Pancreas (tissue), 10 donors: ENCODE measurements around the gene TGFBR2. TPM values are rescaled to one million over a fixed set of nuclear protein-coding genes. Genes with fewer than 3 reads are reported as not detected.

Source experiments
- ATAC-seq, 4 donors: fragments of 200-7000 bp; cut with Tn5 transposase; one replicate each; pipeline versions ENCODE4 v1.8.0 to v1.9.1; 2020; ENCODE audit warnings: mild to moderate bottlenecking in 4 of 4, moderate library complexity in 4 of 4
- DNase-seq, 6 donors: peaks; one replicate each; pipeline ENCODE4 v3.0.0-alpha.2; 2020
- FAIRE-seq: peaks from 2 replicates; lab custom pipeline; 2012; peaks lifted over from hg19 to GRCh38; lab: Jason Lieb, UNC
- H3K27ac ChIP-seq, 4 donors: fragments of 200-600 bp; sonication (generic); 1 replicate in 3 of 4; 2 replicates in 1 of 4; pipeline versions ENCODE4 v1.5.0 to v1.8.0; 2020
- H3K27me3 ChIP-seq, 4 donors: fragments of 200-600 bp; one replicate each; pipeline ENCODE4 v1.8.0; 2021
- H3K36me3 ChIP-seq, 3 donors: fragments of 200-600 bp; sonication (generic) in 1 of 3; one replicate each; pipeline versions ENCODE4 v1.5.0 to v1.8.0; 2020 to 2021
- H3K4me1 ChIP-seq, 3 donors: fragments of 200-600 bp; one replicate each; pipeline ENCODE4 v1.8.0; 2021
- H3K4me3 ChIP-seq, 4 donors: fragments of 200-600 bp; sonication (generic) in 2 of 4; one replicate each; pipeline versions ENCODE4 v1.5.0 to v1.8.0; 2020 to 2021
- H3K9me3 ChIP-seq, 4 donors: fragments of 200-600 bp; one replicate each; pipeline ENCODE4 v1.8.0; 2021
- CTCF ChIP-seq, 4 donors: fragments of 200-600 bp; sonication (generic) in 3 of 4; IDR thresholded peaks; one replicate each; pipeline versions ENCODE4 v1.5.0 to v1.8.0; 2021; ENCODE audit warnings: antibody characterized with exemption in 4 of 4
- WGBS, 2 donors: extraction: QIAGEN DNeasy Blood & Tissue Kit; methylation state at CpG; one replicate each; pipeline ENCODE4 v1.1.7; 2013; 5-methylcytosine and 5-hydroxymethylcytosine counted together
- intact Hi-C, 3 donors: fragments of 100-400 bp; cut with DNase I; formaldehyde crosslinking; loops; one replicate each; pipeline versions ENCODE4 v1.11.1 to v1.14.2; 2022
- polyA plus RNA-seq, 2 donors: library from polyadenylated mRNA; stranded (reverse); fragments of 200-250 nt; gene quantifications; one replicate each; pipeline ENCODE4 v1.2.3, GENCODE V29; 2013
- total RNA-seq, 6 donors: library from RNA; stranded (reverse); fragmentation: NEBNext Ultra II Directional in 4 of 6; extraction: Animal tissue kit (Norgen Biotek cat#: 25700) in 4 of 6; gene quantifications; one replicate each; pipeline versions ENCODE4 v1.2.1 to v1.2.4, GENCODE V29; 2021 to 2023
- donor health status: healthy with polysubstance abuse.
- donor health status: DM: no; HTN: no; CAD: no; lungs with moderate emphysema.
- donor health status: DM: no; HTN: no; CAD: no.
- donor health status: control.
- donor health status: control.
- donor health status: Bipolar disorder and iron deficiency.
- donor health status: DM: yes; HTN: yes; CAD: no.
- donor health status: DM: no; HTN: no; CAD: no.
- donor health status: DM: no; HTN: no; CAD: no.
- donor health status: DM: yes; HTN: yes; CAD: no.

Gene TGFBR2
- total and polyA plus RNA-seq, 8 donors, result 9.0 to 60.8 (median 31.1) TPM

GRCh38 chr3:30686176-30686575 is 79.8 kb downstream of the TGFBR2 start:
- H3K4me3 ChIP-seq, result no peak overlapping the region
- peaks cover 10 to 25% (median 12%) of the 10 kb centered on the region in 3 donors for H3K4me1 ChIP-seq
- ATAC-seq (no peak), DNase-seq (no peak), FAIRE-seq (no peak)
- H3K27ac ChIP-seq, result no peak overlapping the region
- no peak for TF ChIP-seq CTCF (IDR thresholded peaks at IDR 0.05)
- H3K27me3 ChIP-seq, result no peaks in the 10 kb centered on the region
- 84 to 91% methylated on average over 2 of the region's 2 CpGs for WGBS, 2 donors
- H3K9me3 ChIP-seq, result no peaks in the 10 kb centered on the region
- intact Hi-C loops, result no loop called here
- H3K36me3 ChIP-seq, result no peaks in the 10 kb centered on the region

- Histone ChIP-seq H3K36me3 (peaks cover 0 to 3% (median 0%) of the 10 kb centered on the region in 3 donors), H3K27me3 (no peaks in the 10 kb centered on the region), H3K4me3 (no peak overlapping the region), H3K9me3 (no peaks in the 10 kb centered on the region), H3K4me1 (peaks cover 10 to 25% (median 10%) of the 10 kb centered on the region in 3 donors), H3K27ac (no peak overlapping the region)
- no peak for DNase-seq
- FAIRE-seq, result no peak
- ATAC-seq, result no peak
- 56 to 86% methylated on average over 2 of the region's 2 CpGs for WGBS, 2 donors
- no peak for TF ChIP-seq CTCF (IDR thresholded peaks at IDR 0.05)
- intact Hi-C loops, result no loop called here
Measured at GRCh38 chr3:30686799-30687198, 80.4 kb downstream of the TGFBR2 start.

- Histone ChIP-seq H3K4me3 (no peak overlapping the region), H3K9me3 (no peaks in the 10 kb centered on the region), H3K4me1 (peaks cover 10 to 25% (median 10%) of the 10 kb centered on the region in 3 donors), H3K36me3 (peaks cover 0 to 3% (median 0%) of the 10 kb centered on the region in 3 donors), H3K27ac (peak overlapping the region in 3 of 4 donors; percentile 30 to 71 (median 30)), H3K27me3 (no peaks in the 10 kb centered on the region)
- DNase-seq (no peak), ATAC-seq (no peak), FAIRE-seq (no peak)
- intact Hi-C loops, result no loop called here
- TF ChIP-seq CTCF (IDR thresholded peaks at IDR 0.05), result no peak
- 90 to 94% methylated on average over 8 of the region's 8 CpGs for WGBS, 2 donors
Measured at GRCh38 chr3:30687930-30688570, 81.6 kb downstream of the TGFBR2 start.

GRCh38 chr3:30688776-30689641 is 82.6 kb downstream of the TGFBR2 start:
- ATAC-seq (peak; percentile 72 to 79 (median 76)), FAIRE-seq (no peak), DNase-seq (peak in 5 of 6 donors; percentile 41 to 53 (median 47))
- Histone ChIP-seq H3K9me3 (no peaks in the 10 kb centered on the region), H3K27me3 (no peaks in the 10 kb centered on the region), H3K4me1 (peaks cover 10 to 25% (median 10%) of the 10 kb centered on the region in 3 donors), H3K36me3 (peaks cover 0 to 3% (median 0%) of the 10 kb centered on the region in 3 donors), H3K4me3 (no peak overlapping the region), H3K27ac (peak overlapping the region; percentile 6 to 71 (median 30))
- 43 to 46% methylated on average over 10 of the region's 10 CpGs for WGBS, 2 donors
- TF ChIP-seq CTCF (IDR thresholded peaks at IDR 0.05), result no peak
- intact Hi-C loops, result no loop called here
